Endothelial cell of umbilical vein (primary cell): ENCODE measurements around the gene VAC14.

Experiments
- CTCF ChIP-seq, 2 donors: IDR thresholded peaks; 1 replicate in 1 of 2; 2 replicates in 1 of 2; pipeline ENCODE4 v1.5.1; 2011; ENCODE audit warnings: low read length in 2 of 2, mild to moderate bottlenecking in 2 of 2, moderate library complexity in 2 of 2, control low read depth in 1 of 2, inconsistent platforms in 1 of 2, low read depth in 1 of 2; ENCODE audit not compliant: insufficient read depth in 1 of 2; ENCODE audit errors: extremely low read depth in 1 of 2
- EZH2 ChIP-seq: IDR thresholded peaks from 2 replicates; pipeline ENCODE4 v1.6.1; 2012; ENCODE audit warnings: borderline replicate concordance, low read depth, mild to moderate bottlenecking, moderate library complexity, low read length, inconsistent platforms; ENCODE audit not compliant: severe bottlenecking
- FOS ChIP-seq: IDR thresholded peaks from 2 replicates; pipeline ENCODE4 v1.6.1; 2011; ENCODE audit warnings: mild to moderate bottlenecking, low read length, moderate library complexity, borderline replicate concordance; ENCODE audit not compliant: insufficient read depth
- JUN ChIP-seq: IDR thresholded peaks from 2 replicates; pipeline ENCODE4 v1.6.1; 2011; ENCODE audit warnings: borderline replicate concordance, low read depth; ENCODE audit not compliant: insufficient read length, insufficient read depth

- no peak for TF ChIP-seq CTCF (IDR thresholded peaks at IDR 0.05; ENCODE audit: extremely low read depth in 1 of 2, insufficient read depth in 1 of 2, low read depth in 1 of 2, low read length in 2 of 2)
- no peak for TF ChIP-seq EZH2
- TF ChIP-seq JUN = no peak
- no peak for TF ChIP-seq FOS
Measured at GRCh38 chr16:70696952-70697593, 103.9 kb downstream of the VAC14 start.
